GM10266 (cell line): ENCODE measurements around the gene CUBN.
"Not testable (repeated sequence)": the region's sequence is repeated elsewhere in the genome, so short reads cannot be mapped to it uniquely, and the experiment has no call there.

Experiments used
- DNase-seq: peaks from one replicate; pipeline ENCODE4 v3.0.0; 2012; ENCODE audit errors: extremely low spot score
- CTCF ChIP-seq: IDR thresholded peaks from 2 replicates; pipeline ENCODE4 v1.5.1; 2012; ENCODE audit warnings: mild to moderate bottlenecking, low read depth; ENCODE audit not compliant: control insufficient read depth, insufficient read depth; ENCODE audit errors: missing control alignments

The CUBN gene

GRCh38 chr10:17024461-17024860 is 105.2 kb downstream of the CUBN start:
- TF ChIP-seq CTCF, result no peak
- no peak for DNase-seq

- peak; percentile 55 for DNase-seq
Observed at GRCh38 chr10:17023386-17024298, 106.0 kb downstream of the CUBN start.

GRCh38 chr10:17022896-17023295 is 106.7 kb downstream of the CUBN start:
- TF ChIP-seq CTCF, result no peak
- no peak for DNase-seq

More at GRCh38 chr10:17023386-17024298, 106.0 kb downstream of the CUBN start:
- TF ChIP-seq CTCF, result no peak

GRCh38 chr10:17022466-17022825 is 107.2 kb downstream of the CUBN start:
- DNase-seq, result no peak
- no peak for TF ChIP-seq CTCF

GRCh38 chr10:17021656-17022465 is 107.8 kb downstream of the CUBN start:
- no peak for DNase-seq
- TF ChIP-seq CTCF, result no peak

GRCh38 chr10:17019696-17020095 is 109.9 kb downstream of the CUBN start:
- TF ChIP-seq CTCF, result no peak

GRCh38 chr10:17013131-17013983 is 116.3 kb downstream of the CUBN start:
- DNase-seq, result not testable (repeated sequence)

More at GRCh38 chr10:17019696-17020095, 109.9 kb downstream of the CUBN start:
- DNase-seq, result no peak

GRCh38 chr10:17012731-17013130 is 116.9 kb downstream of the CUBN start:
- not testable (repeated sequence) for DNase-seq
